Stimulated activated CD8-positive, alpha-beta memory T cell treated with anti-CD3 and anti-CD28 coated beads, Interleukin-7, amount 100 ng/mL, for 4 hours (primary cell): ENCODE data around the gene SCN4B.
A peak's percentile ranks its signal among the peaks of the same experiment; 100 is the strongest.
"Not testable (repeated sequence)": the region's sequence is repeated elsewhere in the genome, so short reads cannot be mapped to it uniquely, and the experiment has no call there.

Experiments used
- DNase-seq, 2 donors: peaks; one replicate each; pipeline ENCODE4 v3.0.0-alpha.2; 2020; ENCODE audit warnings: low read depth in 2 of 2

The SCN4B gene, protein sequence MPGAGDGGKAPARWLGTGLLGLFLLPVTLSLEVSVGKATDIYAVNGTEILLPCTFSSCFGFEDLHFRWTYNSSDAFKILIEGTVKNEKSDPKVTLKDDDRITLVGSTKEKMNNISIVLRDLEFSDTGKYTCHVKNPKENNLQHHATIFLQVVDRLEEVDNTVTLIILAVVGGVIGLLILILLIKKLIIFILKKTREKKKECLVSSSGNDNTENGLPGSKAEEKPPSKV

DNA sequence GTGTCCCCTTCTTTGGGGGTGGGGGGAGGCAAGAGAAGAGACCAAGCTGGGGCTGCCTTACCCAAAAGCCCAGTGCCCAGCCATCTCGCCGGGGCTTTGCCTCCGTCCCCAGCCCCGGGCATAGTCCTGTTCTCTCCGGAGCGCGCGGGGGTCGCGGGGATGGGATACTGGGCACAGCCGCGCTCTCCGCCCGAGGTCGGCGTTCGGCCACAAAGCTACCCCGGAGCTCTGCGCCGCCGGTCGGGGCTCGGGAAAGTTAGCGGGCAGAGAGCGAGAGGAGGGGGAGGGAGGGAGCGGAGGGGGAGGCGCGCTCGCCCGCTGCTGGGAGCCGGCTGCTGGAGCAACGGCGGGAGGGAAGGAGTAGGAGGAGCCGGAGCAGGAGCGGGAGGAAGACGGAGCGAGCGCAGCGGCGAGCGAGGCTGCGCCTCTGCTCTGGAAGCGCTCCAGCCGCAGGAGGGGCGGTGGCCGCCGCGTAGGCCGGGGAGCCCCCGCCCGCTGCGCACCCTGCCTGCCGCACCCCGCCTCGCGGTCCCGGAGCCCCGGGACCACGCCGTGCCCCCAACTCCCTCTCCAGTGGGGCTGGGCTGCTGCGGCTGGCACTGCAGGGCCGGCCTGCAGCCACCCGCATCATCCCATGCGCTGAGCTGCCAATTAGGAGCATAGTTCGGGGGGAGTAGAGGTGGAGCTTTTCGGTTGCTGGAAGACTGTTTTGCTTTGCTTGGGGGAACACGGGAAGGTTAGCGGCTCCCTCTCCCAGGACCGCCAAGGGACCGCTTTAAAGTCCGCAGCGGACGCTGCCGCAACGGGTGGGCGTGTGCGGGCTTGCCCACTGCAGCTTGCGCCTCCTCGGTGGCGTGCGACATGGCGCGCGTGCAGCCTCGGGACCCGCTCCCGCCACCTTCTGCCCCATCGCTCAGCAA lies at the start of gene SCN4B:
TSS of gene SCN4B (minus strand) at position 272 of the 920 bp plus-strand sequence. CDS start at position 122, 150 bp downstream.
- no peak for DNase-seq

DNA sequence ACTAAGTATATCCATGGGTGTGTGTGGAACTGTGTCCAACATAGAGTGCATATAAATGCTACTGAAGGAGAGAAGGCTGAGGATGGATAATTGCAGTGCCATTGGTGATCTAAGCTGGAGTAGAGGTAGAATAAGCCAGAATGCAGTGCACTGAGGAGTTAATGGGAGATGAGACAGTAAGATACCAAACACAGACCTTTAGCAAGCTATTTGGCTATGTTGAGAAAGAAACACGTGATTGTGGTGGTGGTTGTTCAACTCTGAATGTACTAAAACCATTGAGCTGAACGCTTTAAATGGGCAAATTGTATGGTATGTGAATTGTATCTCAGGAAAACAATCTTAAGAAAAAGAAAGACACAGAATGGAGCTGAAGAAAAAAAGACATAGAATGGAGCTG lies 49.3 kb upstream of the SCN4B start:
- DNase-seq: no peak

DNA sequence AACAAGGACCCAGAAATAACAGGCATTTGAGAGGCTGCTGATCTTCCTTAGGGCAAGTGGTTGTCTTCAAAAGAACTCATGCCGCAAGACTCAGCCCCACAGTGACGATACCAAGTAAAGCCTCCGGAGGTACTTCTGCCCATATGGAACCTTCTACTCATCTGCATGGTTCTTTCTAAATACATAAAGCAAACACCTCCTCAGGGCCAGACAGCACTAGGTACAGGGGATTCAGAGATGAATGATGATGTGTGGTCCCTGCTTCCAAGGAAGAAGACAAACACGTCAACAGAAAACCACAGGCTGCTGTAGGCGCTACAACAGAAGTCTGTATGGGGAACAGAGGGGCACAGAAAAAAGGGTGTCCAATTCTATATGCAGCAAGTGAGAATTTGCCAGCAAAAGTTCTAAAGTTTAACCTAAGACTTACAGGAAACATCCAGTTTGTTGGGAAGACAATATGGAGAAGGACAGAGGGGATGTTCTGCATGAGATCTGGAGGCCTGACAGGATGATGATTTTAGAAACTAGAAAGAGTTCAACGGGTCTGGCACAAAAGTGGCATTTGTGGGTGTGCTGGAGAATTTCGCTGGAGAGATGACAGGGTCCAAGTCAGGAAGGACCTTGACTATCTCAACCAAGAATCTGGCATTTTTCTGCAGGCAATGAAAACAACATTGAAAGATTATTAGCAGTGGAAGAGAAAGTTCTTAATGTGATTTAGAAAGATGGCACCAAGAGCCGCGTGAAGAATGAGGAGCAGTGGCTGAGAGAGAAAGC lies 48.5 kb upstream of the SCN4B start:
- peak; percentile 51 to 73 for DNase-seq

DNA sequence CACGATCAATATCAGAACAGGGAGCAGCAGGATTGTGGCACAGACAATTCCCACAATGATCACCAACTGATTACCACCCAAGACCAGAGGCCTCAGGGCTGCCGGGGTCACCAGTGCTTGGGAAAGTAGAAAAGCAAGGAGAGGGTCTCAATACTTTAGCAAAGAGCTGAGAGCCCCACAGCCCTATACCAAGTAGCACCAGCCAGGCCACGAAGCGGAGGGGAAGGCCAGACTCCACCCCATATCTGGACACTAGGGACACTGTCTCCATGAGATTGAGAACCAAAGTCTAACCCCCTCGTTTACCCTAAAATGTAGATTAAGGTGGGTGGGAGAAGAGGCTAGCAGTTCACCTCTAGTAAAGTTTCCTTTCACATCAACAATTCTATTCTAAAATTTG lies 47.9 kb upstream of the SCN4B start:
- DNase-seq: no peak

DNA sequence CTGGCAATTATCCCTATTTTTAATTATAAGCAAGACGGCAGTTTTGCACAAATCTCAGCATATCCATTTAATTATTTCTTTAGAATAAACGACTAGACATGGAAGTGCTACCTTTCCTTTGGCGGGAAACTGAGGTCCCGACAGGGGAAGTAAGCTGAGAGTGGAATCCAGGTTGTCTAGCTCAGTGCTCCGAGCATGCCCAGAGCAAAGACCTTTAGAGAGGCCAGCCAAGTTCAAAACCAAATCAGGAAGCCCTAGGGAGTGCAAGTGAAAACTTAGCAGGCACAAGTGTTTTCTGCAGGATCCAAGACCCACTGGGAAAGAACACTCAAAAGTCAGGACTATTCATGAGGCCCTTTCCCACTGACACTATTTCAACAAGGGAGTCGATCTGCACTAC lies 46.5 kb upstream of the SCN4B start:
- no peak for DNase-seq

DNA sequence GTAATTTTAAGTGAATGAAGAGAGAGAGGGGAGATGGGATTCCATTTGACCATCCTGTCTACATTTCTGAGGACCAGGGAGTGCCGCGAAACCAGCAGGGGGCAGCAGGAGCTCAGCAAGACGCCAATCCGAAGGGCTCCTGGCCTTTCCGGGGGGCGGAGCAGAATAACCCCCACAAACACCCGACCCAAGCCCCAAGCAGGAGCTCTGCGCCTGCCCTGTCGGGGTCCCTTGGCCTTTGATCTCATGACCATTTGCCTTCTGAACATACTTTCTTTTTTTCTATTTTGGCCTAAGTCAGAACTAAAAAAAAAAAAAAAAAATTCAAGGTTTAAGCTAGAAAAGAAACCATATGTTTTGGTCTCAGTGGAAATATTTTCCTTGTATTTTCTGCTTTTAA lies 45.7 kb upstream of the SCN4B start:
- DNase-seq: peak; percentile 70 to 78

DNA sequence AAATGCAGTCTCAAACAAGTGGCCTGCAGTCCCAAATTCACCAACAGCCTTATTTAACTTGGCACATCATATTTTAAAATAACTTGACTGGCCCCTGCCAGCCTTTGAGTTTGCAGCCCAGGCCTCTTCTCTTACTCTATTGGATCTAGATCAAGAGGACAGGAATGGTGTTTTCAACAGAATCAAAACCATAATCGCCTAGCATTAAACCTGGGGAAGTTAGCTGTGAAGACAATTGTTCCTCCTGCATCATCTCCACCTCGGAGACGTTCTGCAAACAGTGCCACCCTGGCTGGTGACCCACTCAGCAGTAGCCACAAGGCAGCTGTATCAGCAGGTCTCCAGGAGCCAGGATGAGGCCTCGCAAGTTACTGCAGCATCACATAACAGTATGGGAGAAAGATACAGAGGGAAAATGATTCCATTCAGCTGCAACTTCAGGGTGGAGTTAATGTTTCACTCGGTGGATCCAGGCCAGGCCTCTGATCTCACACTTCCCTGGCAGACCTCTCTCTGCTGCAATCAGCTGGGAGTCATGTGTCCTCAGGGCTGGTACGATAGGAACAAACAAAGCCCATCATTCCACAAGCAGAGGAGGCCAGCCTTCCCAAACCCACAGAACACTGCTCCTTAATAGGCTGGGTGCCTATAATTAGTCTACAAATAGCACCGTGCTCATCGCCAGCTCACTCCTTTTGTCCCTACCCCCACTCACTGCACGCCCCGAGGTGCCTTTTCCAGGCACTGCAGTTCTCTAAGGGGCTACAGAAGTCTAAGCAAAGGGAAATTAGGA lies 42.4 kb upstream of the SCN4B start:
- no peak for DNase-seq

DNA sequence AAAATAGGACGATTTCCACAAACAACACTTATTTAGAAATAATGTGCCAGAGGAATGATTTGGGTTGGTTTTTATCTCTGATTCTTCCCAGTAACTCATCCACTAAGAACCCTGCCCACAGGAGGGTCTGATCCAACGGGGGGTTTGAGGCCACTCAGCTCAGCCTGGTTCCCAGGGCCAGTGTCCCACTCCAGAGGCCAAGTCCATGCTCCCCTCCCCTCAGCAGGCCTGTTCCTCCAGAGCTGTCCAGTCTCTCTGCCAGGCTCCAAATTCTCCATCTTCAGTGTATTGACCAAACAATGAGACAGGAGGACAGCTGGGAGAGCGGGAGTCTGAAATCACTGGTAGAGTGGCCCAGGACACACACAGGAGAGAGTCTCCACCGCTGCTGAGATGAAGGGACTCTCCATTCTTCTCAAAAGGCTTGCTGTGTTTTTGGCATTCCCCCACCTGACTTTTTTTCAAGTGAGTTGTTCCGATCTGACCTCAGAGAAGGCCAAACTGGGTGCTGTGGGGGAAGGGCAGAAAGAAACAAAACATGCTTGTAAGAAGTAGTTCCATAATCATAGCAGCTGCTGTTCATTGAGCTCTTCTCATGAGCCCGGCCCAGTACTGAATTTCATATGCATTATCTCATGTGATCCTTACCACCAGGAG lies 41.4 kb upstream of the SCN4B start:
- no peak for DNase-seq

DNA sequence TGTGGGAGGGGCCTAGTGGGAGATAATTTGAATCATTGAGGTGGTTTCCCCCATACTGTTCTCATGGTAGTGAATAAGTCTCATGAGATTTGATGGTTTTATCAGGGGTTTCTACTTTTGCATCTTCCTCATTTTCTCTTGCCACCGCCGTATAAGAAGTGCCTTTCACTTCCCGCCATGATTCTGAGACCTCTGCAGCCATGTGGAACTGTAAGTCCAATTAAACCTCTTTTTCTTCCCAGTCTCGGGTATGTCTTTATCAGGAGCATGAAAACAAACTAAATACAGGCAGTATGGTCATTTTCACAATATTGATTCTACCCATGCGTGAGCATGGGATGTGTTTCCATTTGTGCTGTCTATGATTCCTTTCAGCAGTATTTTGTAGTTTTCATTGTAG lies 40.2 kb upstream of the SCN4B start:
- not testable (repeated sequence) for DNase-seq

DNA sequence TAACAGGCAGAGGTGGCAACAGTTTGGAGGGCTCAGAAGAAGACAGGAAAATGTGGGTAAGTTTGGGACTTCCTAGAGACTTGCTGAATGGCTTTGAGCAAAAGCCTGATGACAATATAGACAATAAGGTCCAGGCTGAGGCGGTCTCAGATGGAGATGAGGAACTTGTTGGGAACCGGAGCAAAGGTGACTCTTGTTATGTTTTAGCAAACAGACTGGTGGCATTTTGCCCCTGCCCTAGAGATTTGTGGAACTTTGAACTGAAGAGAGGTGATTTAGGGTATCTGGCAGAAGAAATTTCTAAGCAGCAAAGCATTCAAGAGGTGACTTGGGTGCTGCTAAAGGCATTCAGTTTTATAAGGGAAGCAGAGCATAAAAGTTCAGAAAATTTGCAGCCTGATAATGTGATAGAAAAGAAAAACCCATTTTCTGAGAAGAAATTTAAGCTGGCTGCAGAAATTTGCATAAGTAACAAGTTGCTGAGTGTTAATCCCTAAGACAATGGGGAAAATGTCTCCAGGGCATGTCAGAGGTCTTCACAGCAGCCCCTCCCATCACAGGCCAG lies 38.4 kb upstream of the SCN4B start:
- DNase-seq: not testable (repeated sequence)

DNA sequence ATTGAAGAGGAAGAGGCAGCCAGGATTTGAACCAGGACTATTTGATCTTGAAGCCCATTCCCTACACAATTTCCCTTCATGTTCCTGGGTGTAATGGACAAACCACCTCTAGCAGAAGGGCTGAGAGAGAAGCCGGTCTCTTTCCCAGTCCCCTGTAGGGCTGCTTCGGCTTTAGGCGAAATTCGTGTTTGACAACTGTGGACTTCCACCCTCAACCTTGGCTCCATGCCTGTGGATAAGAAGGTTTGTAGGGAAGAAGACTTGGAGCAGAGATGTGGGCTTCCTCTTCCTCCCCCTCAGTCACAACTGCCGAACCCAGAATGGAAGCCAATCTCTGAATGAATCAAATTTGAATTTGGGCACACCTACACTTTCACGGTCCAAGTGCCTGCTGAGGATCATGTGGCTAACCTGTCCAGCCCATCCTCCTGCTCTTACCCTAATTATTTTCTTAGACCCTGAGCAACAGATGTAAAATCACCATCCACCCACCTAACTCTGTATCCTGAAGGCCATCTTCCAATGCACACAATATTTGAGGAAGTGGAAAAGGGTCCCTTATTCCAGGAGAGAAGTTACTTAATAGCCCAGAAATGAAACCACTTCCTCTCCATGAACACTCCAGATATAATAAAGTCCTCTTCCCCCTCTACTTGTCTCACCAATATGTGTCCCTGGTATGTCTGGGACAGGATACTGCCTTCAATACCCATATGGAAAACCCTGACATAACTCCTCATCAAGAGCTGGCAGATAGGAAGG lies 33.9 kb upstream of the SCN4B start:
- no peak for DNase-seq

DNA sequence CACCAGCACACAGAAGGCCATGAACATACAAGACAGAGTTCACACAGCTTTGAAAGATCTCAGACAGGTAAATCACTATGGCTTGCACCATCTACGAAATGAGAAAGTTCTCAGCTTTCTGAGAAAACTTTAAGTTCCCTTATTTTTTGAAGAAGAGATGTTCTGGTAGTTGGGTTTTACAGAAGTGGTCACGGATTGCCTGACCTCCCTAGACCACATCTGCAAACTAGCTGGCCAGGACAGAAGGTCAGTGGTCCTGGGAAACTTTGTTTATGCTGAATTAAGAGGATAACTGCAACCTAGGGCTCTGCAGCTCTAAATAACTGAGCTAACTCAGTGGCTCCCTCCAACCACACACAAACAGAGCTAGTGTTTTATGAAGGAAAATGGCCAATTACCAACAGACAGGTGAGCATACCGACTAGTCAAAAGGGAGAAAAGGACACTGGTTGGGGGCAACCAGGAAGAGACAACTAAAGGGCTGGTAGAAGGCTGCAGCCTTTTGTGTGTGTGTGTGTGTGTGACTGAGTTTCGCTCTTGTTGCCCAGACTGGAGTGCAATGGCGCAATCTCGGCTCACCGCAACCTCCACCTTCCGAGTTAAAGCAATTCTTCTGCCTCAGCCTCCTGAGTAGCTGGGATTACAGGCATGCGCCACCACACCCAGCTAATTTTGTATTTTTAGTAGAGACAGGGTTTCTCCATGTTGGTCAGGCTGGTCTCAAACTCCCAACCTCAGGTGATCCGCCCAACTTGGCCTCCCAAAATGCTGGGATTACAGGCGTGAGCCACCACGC lies 32.4 kb upstream of the SCN4B start:
- no peak for DNase-seq

DNA sequence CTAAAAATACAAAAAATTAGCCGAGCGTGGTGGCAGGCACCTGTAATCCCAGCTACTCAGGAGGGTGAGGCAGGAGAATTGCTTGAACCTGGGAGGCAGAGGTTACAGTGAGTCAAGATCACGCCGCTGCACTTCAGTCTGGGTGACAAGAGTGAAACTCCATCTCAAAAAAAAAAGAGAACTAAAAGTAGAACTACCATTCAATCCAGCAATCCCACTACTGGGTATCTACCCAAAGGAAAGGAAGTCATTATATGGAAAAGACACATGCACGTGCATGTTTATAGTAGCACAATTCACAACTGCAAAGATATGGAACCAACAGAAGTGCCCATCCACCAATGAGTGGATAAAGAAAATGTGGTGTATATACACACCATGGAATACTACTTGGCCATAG lies 31.1 kb upstream of the SCN4B start:
- not testable (repeated sequence) for DNase-seq

DNA sequence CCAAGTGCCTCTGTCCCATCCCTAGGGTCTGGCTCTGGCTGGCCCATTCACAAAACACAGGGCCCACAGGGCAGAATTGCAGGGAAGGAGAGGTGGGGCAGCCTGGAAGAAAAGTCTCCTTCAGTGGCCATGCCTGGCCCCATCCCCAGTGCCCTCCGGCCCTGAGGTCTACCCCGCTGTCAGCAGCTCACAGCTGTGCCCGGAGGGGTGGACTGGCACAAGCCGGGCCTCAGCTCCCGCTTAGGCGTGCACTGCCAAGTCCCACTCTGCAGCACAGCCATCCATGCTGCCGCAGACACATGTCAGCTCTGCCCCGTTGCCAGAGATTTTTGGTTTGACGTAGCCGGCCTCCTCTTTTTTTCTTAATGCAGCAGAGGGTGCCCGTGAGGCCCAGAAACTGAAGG lies 27.7 kb upstream of the SCN4B start:
- no peak for DNase-seq

DNA sequence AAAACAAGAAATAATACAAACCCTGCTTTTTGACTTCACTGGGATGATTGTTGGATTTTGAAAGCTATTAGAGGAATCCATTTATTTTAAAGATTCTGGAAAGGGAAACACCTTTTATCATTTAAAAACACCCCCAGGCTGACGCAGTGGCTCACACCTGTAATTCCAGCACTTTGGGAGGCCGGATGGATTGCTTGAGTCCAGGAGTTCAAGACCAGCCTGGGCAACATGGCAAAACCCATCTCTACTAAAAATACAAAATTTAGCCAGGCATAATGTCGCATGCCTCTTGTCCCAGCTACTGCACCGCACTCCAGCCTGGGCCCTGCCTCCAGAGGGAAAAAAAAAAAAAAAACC lies 24.1 kb upstream of the SCN4B start:
- no peak for DNase-seq

DNA sequence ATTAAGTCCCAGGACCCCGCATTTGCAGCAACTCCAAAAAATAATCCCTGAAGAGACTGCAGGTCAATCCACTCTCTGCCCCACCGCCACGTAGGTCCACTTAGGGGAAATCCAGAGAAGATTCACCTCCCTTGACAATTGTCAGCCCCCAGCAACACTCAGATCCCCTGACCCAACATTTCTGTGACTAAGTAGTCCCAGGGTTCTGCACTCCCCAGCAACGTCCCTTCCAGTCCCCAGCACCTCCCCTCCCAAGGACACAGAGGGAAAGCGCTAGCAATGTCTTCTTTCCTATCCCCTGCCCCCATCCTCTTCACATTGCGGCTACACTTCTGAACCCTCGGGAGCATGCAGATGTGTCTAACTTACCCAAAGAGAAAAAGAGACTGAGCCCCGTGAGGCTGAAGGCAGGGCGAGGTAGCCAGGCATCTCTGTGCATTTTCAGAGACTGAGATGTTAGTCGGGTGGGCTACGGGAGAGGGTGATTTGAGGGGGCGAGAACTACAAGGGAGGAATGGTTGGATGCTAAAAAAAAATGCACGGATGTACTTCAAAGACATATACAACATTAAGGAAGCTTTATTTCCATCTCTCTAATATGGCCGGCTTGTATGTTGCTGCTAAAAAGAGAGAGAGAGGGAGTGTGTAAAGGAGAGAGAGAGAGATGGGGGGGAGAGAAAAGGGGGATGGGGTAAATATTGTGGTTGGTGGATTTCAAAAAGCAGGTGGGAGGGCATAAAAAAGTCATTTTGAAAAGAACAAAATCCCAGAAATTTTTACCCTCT lies 23.6 kb upstream of the SCN4B start, which contains the start of gene SCN2B:
TSS of gene SCN2B (minus strand) at position 647 of the 785 bp plus-strand sequence. CDS start at position 439, 208 bp downstream.
- no peak for DNase-seq

DNA sequence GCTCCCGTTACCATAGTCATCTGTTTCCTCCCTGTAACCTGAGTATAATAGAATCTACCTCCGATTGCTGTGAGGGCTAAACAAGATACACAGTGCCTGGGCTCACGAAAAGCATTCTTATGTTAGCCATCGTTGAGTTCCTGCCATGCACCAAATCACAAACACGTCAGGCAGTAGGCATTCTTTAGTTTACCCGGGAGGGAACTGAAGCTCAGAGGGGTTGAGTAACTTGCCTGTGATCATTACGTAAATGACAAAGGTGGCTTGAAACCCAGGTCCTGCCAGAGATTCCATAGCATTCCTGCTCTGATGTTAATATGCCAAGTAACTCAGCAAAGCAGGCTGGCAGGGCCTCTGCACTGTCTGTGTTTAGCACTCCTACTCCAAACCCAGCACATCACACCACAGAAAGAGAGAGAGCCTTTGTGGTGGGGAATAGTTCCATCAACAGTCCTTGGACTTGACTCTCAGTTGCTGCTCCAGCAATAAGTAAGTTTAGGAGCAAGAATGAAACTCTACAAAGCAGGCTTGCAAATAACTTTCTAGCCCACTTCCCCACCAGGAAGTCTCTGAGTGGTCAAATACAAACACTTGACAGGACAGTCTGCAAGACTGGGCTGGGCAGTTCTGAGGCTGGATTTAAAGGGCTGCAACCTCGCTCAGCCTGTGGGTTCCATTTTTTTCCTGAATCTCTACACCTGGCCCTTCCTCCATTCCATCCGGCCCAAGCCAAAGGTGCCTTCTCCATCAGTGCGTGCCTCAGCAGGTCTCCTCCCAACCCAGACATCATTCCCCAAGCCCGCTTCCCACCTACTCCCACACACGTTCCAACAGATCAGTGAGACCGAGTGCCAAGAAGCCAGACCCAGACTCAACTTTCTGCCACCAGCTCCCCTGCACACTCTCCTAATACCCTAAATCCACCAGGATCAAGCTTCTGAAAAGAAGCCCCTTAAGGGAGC lies 22.7 kb upstream of the SCN4B start:
- DNase-seq: no peak
